ENCODE measurements around the gene SLC38A10.
"Not testable (repeated sequence)": the region's sequence is repeated elsewhere in the genome, so short reads cannot be mapped to it uniquely, and the experiment has no call there.

The SLC38A10 gene

GRCh38 chr17:81310949-81311550 lies 15.9 kb upstream of the SLC38A10 start:
- DNase-seq, result no peak

- no peak for DNase-seq
Measured at GRCh38 chr17:81309859-81310839, 15.0 kb upstream of the SLC38A10 start.

GRCh38 chr17:81309140-81309858 lies 14.2 kb upstream of the SLC38A10 start:
- DNase-seq, result no peak

- not testable (repeated sequence) for DNase-seq
Measured at GRCh38 chr17:81308784-81309139, 13.7 kb upstream of the SLC38A10 start.

- DNase-seq, result no peak
Measured at GRCh38 chr17:81307636-81308560, 12.8 kb upstream of the SLC38A10 start.

- DNase-seq, result no peak
Measured at GRCh38 chr17:81306898-81307510, 11.9 kb upstream of the SLC38A10 start.

GRCh38 chr17:81306491-81306890 lies 11.4 kb upstream of the SLC38A10 start:
- DNase-seq, result no peak

GRCh38 chr17:81305051-81305630 lies 10.0 kb upstream of the SLC38A10 start:
- no peak for DNase-seq

- DNase-seq, result no peak
Measured at GRCh38 chr17:81304196-81305015, 9.3 kb upstream of the SLC38A10 start.

- no peak for DNase-seq
Measured at GRCh38 chr17:81303385-81303784, 8.3 kb upstream of the SLC38A10 start.

- DNase-seq, result no peak
Measured at GRCh38 chr17:81302861-81303333, 7.8 kb upstream of the SLC38A10 start.

- no peak for DNase-seq
Measured at GRCh38 chr17:81302324-81302723, 7.2 kb upstream of the SLC38A10 start.

- DNase-seq, result no peak
Measured at GRCh38 chr17:81301195-81302144, 6.4 kb upstream of the SLC38A10 start.

GRCh38 chr17:81300586-81301155 lies 5.6 kb upstream of the SLC38A10 start:
- DNase-seq, result no peak

- DNase-seq, result no peak
Measured at GRCh38 chr17:81299846-81300585, 4.9 kb upstream of the SLC38A10 start.

- peak; percentile 5 for DNase-seq
Measured at GRCh38 chr17:81298991-81299738, 4.1 kb upstream of the SLC38A10 start.

GRCh38 chr17:81298325-81298990 lies 3.4 kb upstream of the SLC38A10 start:
- no peak for DNase-seq
